Right lobe of liver (tissue), 4 donors: ENCODE results near the gene MYO1D.

Source experiments
- CTCF ChIP-seq, 4 donors: fragments of 200-600 bp in 3 of 4; fragments of 450-650 bp in 1 of 4; IDR thresholded peaks; one replicate each; pipeline versions ENCODE4 v1.5.1 to v1.8.0; 2016 to 2022; ENCODE audit warnings: antibody characterized with exemption in 4 of 4, mild to moderate bottlenecking in 2 of 4
- POLR2A ChIP-seq: fragments of 450-650 bp; IDR thresholded peaks from one replicate; pipeline ENCODE4 v1.6.1; 2017; ENCODE audit warnings: antibody characterized with exemption, mild to moderate bottlenecking
- donor health status: DM: no; HTN: no; CAD: no.
- donor health status: DM: no; HTN: no; CAD: no.
- donor health status: DM: no; HTN: yes; CAD: no.

GRCh38 chr17:32566303-32566702 lies 310.6 kb downstream of the MYO1D start:
- TF ChIP-seq CTCF (IDR thresholded peaks at IDR 0.05) (no peak), POLR2A (no peak)
